Measurements from ENCODE around the gene DIS3L2.
"Not testable (repeated sequence)": the region's sequence is repeated elsewhere in the genome, so short reads cannot be mapped to it uniquely, and the experiment has no call there.

DNA sequence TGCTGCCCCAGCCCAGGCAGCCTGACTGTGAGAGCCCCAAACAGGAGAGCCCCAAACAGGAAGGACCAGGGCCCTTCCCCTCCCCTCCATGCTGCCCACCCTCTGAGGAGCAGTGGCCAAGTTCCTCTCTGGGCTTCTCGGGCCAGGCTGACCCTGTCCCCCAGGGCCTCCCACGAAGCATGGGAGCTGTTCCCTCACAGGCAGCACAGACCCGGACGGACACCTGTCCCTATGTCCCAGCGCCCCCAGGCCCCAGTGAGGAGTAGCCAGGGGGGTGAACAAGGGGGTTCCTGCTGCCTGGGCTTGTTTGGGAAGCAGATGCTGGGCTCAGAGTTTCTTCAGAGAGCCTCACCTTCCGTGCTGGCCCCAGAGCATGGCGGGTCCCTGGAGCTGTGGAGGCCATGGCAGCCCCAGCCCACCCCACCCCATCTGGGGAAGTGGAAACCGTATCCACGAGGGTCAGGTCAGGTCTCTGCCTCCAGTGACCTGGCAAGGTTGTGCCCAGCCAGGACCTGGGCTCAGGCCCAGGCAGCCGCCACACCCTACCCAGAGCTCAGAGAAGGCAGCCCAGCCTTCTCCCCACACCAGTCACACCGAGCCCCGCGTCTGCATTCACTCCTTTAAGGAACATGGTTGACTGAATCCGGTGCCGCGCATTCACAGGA, 376.7 kb downstream of the DIS3L2 start:
- TF ChIP-seq, protein P1, sequence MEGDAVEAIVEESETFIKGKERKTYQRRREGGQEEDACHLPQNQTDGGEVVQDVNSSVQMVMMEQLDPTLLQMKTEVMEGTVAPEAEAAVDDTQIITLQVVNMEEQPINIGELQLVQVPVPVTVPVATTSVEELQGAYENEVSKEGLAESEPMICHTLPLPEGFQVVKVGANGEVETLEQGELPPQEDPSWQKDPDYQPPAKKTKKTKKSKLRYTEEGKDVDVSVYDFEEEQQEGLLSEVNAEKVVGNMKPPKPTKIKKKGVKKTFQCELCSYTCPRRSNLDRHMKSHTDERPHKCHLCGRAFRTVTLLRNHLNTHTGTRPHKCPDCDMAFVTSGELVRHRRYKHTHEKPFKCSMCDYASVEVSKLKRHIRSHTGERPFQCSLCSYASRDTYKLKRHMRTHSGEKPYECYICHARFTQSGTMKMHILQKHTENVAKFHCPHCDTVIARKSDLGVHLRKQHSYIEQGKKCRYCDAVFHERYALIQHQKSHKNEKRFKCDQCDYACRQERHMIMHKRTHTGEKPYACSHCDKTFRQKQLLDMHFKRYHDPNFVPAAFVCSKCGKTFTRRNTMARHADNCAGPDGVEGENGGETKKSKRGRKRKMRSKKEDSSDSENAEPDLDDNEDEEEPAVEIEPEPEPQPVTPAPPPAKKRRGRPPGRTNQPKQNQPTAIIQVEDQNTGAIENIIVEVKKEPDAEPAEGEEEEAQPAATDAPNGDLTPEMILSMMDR (IDR thresholded peaks at IDR 0.05): not testable (repeated sequence)
- TF ChIP-seq POLR2A, EP300 (IDR thresholded peaks at IDR 0.05): not testable (repeated sequence)
